SK-N-SH treated with all-trans-retinoic acid at 6 μM for 48 hours (cell line): ENCODE results near the gene CACNA1I.

ENCODE experiments used
- ATAC-seq: fragments of 200-7000 bp; cut with Tn5 transposase; 3 replicates; pipeline ENCODE4 v1.9.1; 2020; ENCODE audit warnings: mild to moderate bottlenecking, moderate library complexity
- ARNTL ChIP-seq: fragments of 450-650 bp; formaldehyde crosslinking; IDR thresholded peaks from 2 replicates; pipeline ENCODE4 v1.5.0; 2020; ENCODE audit warnings: low read depth, mild to moderate bottlenecking, moderate library complexity, borderline replicate concordance
- BACH2 ChIP-seq: fragments of 250-450 bp; sonication (Bioruptor Pico); IDR thresholded peaks from 2 replicates; pipeline ENCODE4 v1.9.0; 2021; ENCODE audit warnings: mild to moderate bottlenecking, borderline replicate concordance
- CREB5 ChIP-seq: fragments of 250-450 bp; sonication (Bioruptor Pico); IDR thresholded peaks from 2 replicates; pipeline ENCODE4 v1.5.1; 2020; ENCODE audit warnings: low read depth, mild to moderate bottlenecking, moderate library complexity
- CSDC2 ChIP-seq: fragments of 250-450 bp; sonication (Bioruptor Pico); IDR thresholded peaks from 2 replicates; pipeline ENCODE4 v1.5.0; 2020; ENCODE audit warnings: mild to moderate bottlenecking, moderate library complexity
- CSRNP3 ChIP-seq: fragments of 250-450 bp; sonication (Bioruptor Pico); IDR thresholded peaks from 2 replicates; pipeline ENCODE4 v1.5.1; 2021; ENCODE audit warnings: mild to moderate bottlenecking, moderate library complexity
- ESRRG ChIP-seq: fragments of 250-450 bp; sonication (Bioruptor Pico); IDR thresholded peaks from 2 replicates; pipeline ENCODE4 v1.6.1; 2021; ENCODE audit warnings: mild to moderate bottlenecking
- GLIS3 ChIP-seq: fragments of 250-450 bp; sonication (Bioruptor Pico); IDR thresholded peaks from 2 replicates; pipeline ENCODE4 v1.5.0; 2020; ENCODE audit warnings: mild to moderate bottlenecking, moderate library complexity
- PATZ1 ChIP-seq: fragments of 250-450 bp; sonication (Bioruptor Pico); IDR thresholded peaks from 2 replicates; pipeline ENCODE4 v1.8.0; 2020; ENCODE audit warnings: mild to moderate bottlenecking, moderate library complexity, borderline replicate concordance
- RARB ChIP-seq: fragments of 250-450 bp; sonication (Bioruptor Pico); IDR thresholded peaks from 2 replicates; pipeline ENCODE4 v1.8.0; 2021; ENCODE audit warnings: mild to moderate bottlenecking, moderate library complexity
- SNAI2 ChIP-seq: fragments of 250-450 bp; sonication (Bioruptor Pico); IDR thresholded peaks from 2 replicates; pipeline ENCODE4 v1.5.0; 2020; ENCODE audit warnings: mild to moderate bottlenecking, moderate library complexity
- TOX ChIP-seq: fragments of 250-450 bp; sonication (Bioruptor Pico); IDR thresholded peaks from 2 replicates; pipeline ENCODE4 v1.8.0; 2021; ENCODE audit warnings: mild to moderate bottlenecking, moderate library complexity, borderline replicate concordance
- TSHZ2 ChIP-seq: fragments of 250-450 bp; sonication (Bioruptor Pico); IDR thresholded peaks from 2 replicates; pipeline ENCODE4 v1.5.0; 2020; ENCODE audit warnings: mild to moderate bottlenecking, moderate library complexity
- ZC3H10 ChIP-seq: fragments of 250-450 bp; sonication (Bioruptor Pico); IDR thresholded peaks from 2 replicates; pipeline ENCODE4 v1.5.1; 2021; ENCODE audit warnings: mild to moderate bottlenecking, moderate library complexity
- ZFP3 ChIP-seq: fragments of 250-450 bp; sonication (Bioruptor Pico); IDR thresholded peaks from 2 replicates; pipeline ENCODE4 v1.5.0; 2020; ENCODE audit warnings: mild to moderate bottlenecking, moderate library complexity
- ZFP30 ChIP-seq: fragments of 450-650 bp; formaldehyde crosslinking; IDR thresholded peaks from 2 replicates; pipeline ENCODE4 v1.5.0; 2022; ENCODE audit warnings: mild to moderate bottlenecking, moderate library complexity
- ZNF565 ChIP-seq: fragments of 450-650 bp; formaldehyde crosslinking; conservative IDR thresholded peaks from 2 replicates; pipeline ENCODE4 v1.5.0; 2020; ENCODE audit warnings: low read depth, mild to moderate bottlenecking, moderate library complexity
- ZNF70 ChIP-seq: fragments of 450-650 bp; formaldehyde crosslinking; IDR thresholded peaks from 2 replicates; pipeline ENCODE4 v1.5.0; 2020; ENCODE audit warnings: mild to moderate bottlenecking, moderate library complexity
- ZNF8 ChIP-seq: fragments of 450-650 bp; formaldehyde crosslinking; IDR thresholded peaks from 2 replicates; pipeline ENCODE4 v1.5.0; 2020; ENCODE audit warnings: mild to moderate bottlenecking, moderate library complexity

Gene CACNA1I

GRCh38 chr22:39643311-39644083 lies 72.9 kb downstream of the CACNA1I start:
- no peak for ATAC-seq
- TF ChIP-seq ZNF70 (CRISPR knock-in tag) (no peak), ARNTL (no peak), CREB5 (CRISPR knock-in tag) (no peak)

GRCh38 chr22:39645532-39645931 lies 75.0 kb downstream of the CACNA1I start:
- TF ChIP-seq ZNF70 (CRISPR knock-in tag): no peak
- TF ChIP-seq SNAI2: no peak
- TF ChIP-seq ZC3H10: no peak
- no peak for TF ChIP-seq RARB
- no peak for ATAC-seq

- TF ChIP-seq TOX (CRISPR knock-in tag) (no peak), SNAI2 (no peak), BACH2 (CRISPR knock-in tag) (no peak), ZFP3 (no peak), GLIS3 (CRISPR knock-in tag) (no peak), ZFP30 (CRISPR knock-in tag) (no peak), TSHZ2 (no peak), CSDC2 (no peak)
- no peak for ATAC-seq
Observed at GRCh38 chr22:39646398-39647063, 76.0 kb downstream of the CACNA1I start.

GRCh38 chr22:39647836-39648629 lies 77.5 kb downstream of the CACNA1I start:
- ATAC-seq: no peak
- TF ChIP-seq BACH2 (CRISPR knock-in tag): no peak
- no peak for TF ChIP-seq ZNF8
- no peak for TF ChIP-seq TSHZ2
- TF ChIP-seq ZNF70 (CRISPR knock-in tag): no peak
- TF ChIP-seq PATZ1 (CRISPR knock-in tag): no peak
- no peak for TF ChIP-seq ESRRG (CRISPR knock-in tag)
- TF ChIP-seq, all 23 proteins: peak for 0

GRCh38 chr22:39648630-39648950 lies 78.0 kb downstream of the CACNA1I start:
- no peak for ATAC-seq
- TF ChIP-seq RARB: no peak
- no peak for TF ChIP-seq ZNF8
- TF ChIP-seq ZNF565 (CRISPR knock-in tag): no peak
- no peak for TF ChIP-seq PATZ1 (CRISPR knock-in tag)
- TF ChIP-seq ZFP30 (CRISPR knock-in tag): no peak
- no peak for TF ChIP-seq CREB5 (CRISPR knock-in tag)
- no peak for TF ChIP-seq CSRNP3 (CRISPR knock-in tag)
- TF ChIP-seq ZNF70 (CRISPR knock-in tag): no peak
